Measurements from ENCODE around the gene TEX19. TPM values are rescaled to one million over a fixed set of nuclear protein-coding genes. Genes with fewer than 3 reads are reported as not detected.

TEX19 gene
- total RNA-seq, 1 donor from 2014 or later = not detected

DNA sequence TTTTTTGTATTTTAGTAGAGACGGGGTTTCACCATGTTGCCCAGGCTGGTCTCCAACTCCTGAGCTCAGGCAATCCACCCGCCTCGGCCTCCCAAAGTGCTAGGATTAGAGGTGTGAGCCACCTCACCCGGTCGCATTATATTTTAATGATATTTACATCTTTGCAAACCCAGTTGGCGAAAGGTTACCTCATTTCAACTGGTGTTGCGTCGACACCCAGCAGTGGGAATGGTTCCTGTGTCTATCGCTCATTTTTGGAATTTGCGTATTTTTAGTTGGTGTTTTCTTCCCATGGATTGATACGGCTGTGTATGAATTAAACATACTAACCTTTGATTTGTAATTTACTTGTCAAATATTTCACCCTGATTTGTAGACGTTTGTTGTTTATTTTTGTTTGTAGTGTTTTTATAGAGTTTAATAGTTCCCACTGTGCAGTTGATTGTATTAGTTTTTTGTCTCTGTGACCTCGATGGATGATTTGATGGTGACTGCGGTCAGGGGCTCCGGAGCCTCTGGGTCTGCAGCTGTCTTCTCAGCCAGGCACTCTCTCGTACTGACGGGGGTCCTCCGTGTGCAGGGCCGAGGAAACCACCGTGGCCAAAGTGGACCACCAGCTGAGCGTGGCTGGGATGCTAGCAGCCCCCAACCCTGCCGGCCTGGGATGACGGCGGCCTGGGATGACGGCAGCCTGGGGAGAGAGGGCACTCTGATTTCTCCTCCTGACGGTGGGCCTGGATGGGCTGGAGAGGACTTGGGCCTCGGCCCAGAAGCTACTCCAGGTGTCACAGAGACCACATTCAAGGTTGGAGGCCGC, 45.6 kb upstream of the TEX19 start:
- no peak overlapping the region for H3K4me3 ChIP-seq
- H3K27me3 ChIP-seq (ENCODE audit: low read depth) = peaks cover 40% of the 10 kb centered on the region
- DNase-seq (no peak), ATAC-seq (no peak)
- no peak overlapping the region for H3K27ac ChIP-seq
- H3K36me3 ChIP-seq = no peaks in the 10 kb centered on the region
- TF ChIP-seq CTCF (IDR thresholded peaks at IDR 0.05) = no peak
- no peaks in the 10 kb centered on the region for H3K9me3 ChIP-seq
- intact Hi-C loops (cut with DNase I) = no loop called here
- peaks cover 13% of the 10 kb centered on the region for H3K4me1 ChIP-seq

GRCh38 chr17:82314012-82314726, 44.9 kb upstream of the TEX19 start:
- Histone ChIP-seq H3K27ac (no peak overlapping the region), H3K27me3 (ENCODE audit: low read depth) (peaks cover 40% of the 10 kb centered on the region), H3K36me3 (no peaks in the 10 kb centered on the region), H3K4me3 (no peak overlapping the region), H3K9me3 (no peaks in the 10 kb centered on the region), H3K4me1 (peaks cover 13% of the 10 kb centered on the region)
- no peak for TF ChIP-seq CTCF (IDR thresholded peaks at IDR 0.05)
- intact Hi-C loops (cut with DNase I) = no loop called here
- ATAC-seq = no peak
- no peak for DNase-seq

- no peak for DNase-seq
- H3K36me3 ChIP-seq = no peaks in the 10 kb centered on the region
- H3K4me3 ChIP-seq = no peak overlapping the region
- TF ChIP-seq CTCF (IDR thresholded peaks at IDR 0.05) = no peak
- peaks cover 40% of the 10 kb centered on the region for H3K27me3 ChIP-seq (ENCODE audit: low read depth)
- intact Hi-C loops (cut with DNase I) = no loop called here
- H3K27ac ChIP-seq = no peak overlapping the region
- no peak for ATAC-seq
- peaks cover 13% of the 10 kb centered on the region for H3K4me1 ChIP-seq
- H3K9me3 ChIP-seq = no peaks in the 10 kb centered on the region
These were observed 44.1 kb upstream of the TEX19 start for GRCh38 chr17:82314727-82315605.

- H3K9me3 ChIP-seq = no peaks in the 10 kb centered on the region
- no peak for DNase-seq
- TF ChIP-seq CTCF (IDR thresholded peaks at IDR 0.05) = no peak
- peaks cover 33% of the 10 kb centered on the region for H3K27me3 ChIP-seq (ENCODE audit: low read depth)
- peaks cover 13% of the 10 kb centered on the region for H3K4me1 ChIP-seq
- intact Hi-C loops (cut with DNase I) = no loop called here
- H3K4me3 ChIP-seq = peak overlapping the region; percentile 37
- ATAC-seq = peak; percentile 45 to 47
- H3K27ac ChIP-seq = no peak overlapping the region
- no peaks in the 10 kb centered on the region for H3K36me3 ChIP-seq
These were observed 43.2 kb upstream of the TEX19 start for GRCh38 chr17:82315703-82316358.

Data from lower lobe of right lung (tissue), 2 donors.